K562 treated with DMSO at 1 percent for 12 hours (cell line): ENCODE data around the gene NMRK2. TPM values are rescaled to one million over a fixed set of nuclear protein-coding genes. Genes with fewer than 3 reads are reported as not detected.

Source experiments
- total RNA-seq: library from RNA; unstranded; fragments of 300-600 nt; gene quantifications from 2 replicates; pipeline ENCODE4 v1.2.3, GENCODE V29; 2022; ENCODE audit not compliant: insufficient read depth

NMRK2 gene
- total RNA-seq: not detected in 2 replicates

GRCh38 chr19:3932931-3933810 lies at the start of gene NMRK2:
Gene NMRK2 (plus strand): TSS chr19:3933069. CDS start chr19:3933672, 603 bp downstream.

GRCh38 chr19:3970808-3971598 lies 38.1 kb downstream of the NMRK2 start, which contains the start of gene DAPK3:
Gene DAPK3 (minus strand): TSS chr19:3971099. CDS start chr19:3969735, 1,364 bp downstream.

GRCh38 chr19:3984908-3985642 lies 52.2 kb downstream of the NMRK2 start, which contains the start of gene EEF2:
Gene EEF2 (minus strand): TSS chr19:3985463. CDS start chr19:3985380, 83 bp downstream.

Other genes with a start within 250 kb of the NMRK2 start
- 17.4 and 39.7 TPM in 2 replicates for gene PIP5K1C, start 232.6 kb upstream of the NMRK2 start, total RNA-seq
- gene TJP3, start 224.7 kb upstream of the NMRK2 start, total RNA-seq: 4.5 and 9.5 TPM in 2 replicates
- 25.8 and 26.3 TPM in 2 replicates for gene APBA3, start 171.4 kb upstream of the NMRK2 start, total RNA-seq
- gene MRPL54, start 170.4 kb upstream of the NMRK2 start, total RNA-seq: 32.9 and 88.5 TPM in 2 replicates
- gene RAX2, start 160.8 kb upstream of the NMRK2 start, total RNA-seq: not detected in 2 replicates
- gene MATK, start 146.7 kb upstream of the NMRK2 start, total RNA-seq: 7.9 and 10.4 TPM in 2 replicates
- not detected in 2 replicates for gene ZFR2, start 64.0 kb upstream of the NMRK2 start, total RNA-seq
- gene ATCAY, start 52.4 kb upstream of the NMRK2 start, total RNA-seq: not detected in 2 replicates
- 84.5 and 92.2 TPM in 2 replicates for gene DAPK3, start 38.0 kb downstream of the NMRK2 start, total RNA-seq
- 3,388 and 3,922 TPM in 2 replicates for gene EEF2, start 52.4 kb downstream of the NMRK2 start, total RNA-seq
- 23.1 and 33.3 TPM in 2 replicates for gene PIAS4, start 74.7 kb downstream of the NMRK2 start, total RNA-seq
- gene ZBTB7A, start 133.8 kb downstream of the NMRK2 start, total RNA-seq: 15.0 and 20.7 TPM in 2 replicates
- 302 and 352 TPM in 2 replicates for gene MAP2K2, start 191.1 kb downstream of the NMRK2 start, total RNA-seq
- gene CREB3L3, start 220.6 kb downstream of the NMRK2 start, total RNA-seq: not detected in 2 replicates
- 38.9 and 39.4 TPM in 2 replicates for gene SIRT6, start 249.5 kb downstream of the NMRK2 start, total RNA-seq
- 0.44 TPM in 1 of 2 replicates, not detected in the other for gene ANKRD24, start 249.6 kb downstream of the NMRK2 start, total RNA-seq